Suppressor macrophage treated with lipopolysaccharide for 4 hours (primary cell): Measurements from ENCODE around the gene ZNF574.
A peak's percentile ranks its signal among the peaks of the same experiment; 100 is the strongest.

Source experiments
- DNase-seq: peaks from one replicate; pipeline ENCODE4 v3.0.0-alpha.2; 2020

ZNF574 gene

DNA sequence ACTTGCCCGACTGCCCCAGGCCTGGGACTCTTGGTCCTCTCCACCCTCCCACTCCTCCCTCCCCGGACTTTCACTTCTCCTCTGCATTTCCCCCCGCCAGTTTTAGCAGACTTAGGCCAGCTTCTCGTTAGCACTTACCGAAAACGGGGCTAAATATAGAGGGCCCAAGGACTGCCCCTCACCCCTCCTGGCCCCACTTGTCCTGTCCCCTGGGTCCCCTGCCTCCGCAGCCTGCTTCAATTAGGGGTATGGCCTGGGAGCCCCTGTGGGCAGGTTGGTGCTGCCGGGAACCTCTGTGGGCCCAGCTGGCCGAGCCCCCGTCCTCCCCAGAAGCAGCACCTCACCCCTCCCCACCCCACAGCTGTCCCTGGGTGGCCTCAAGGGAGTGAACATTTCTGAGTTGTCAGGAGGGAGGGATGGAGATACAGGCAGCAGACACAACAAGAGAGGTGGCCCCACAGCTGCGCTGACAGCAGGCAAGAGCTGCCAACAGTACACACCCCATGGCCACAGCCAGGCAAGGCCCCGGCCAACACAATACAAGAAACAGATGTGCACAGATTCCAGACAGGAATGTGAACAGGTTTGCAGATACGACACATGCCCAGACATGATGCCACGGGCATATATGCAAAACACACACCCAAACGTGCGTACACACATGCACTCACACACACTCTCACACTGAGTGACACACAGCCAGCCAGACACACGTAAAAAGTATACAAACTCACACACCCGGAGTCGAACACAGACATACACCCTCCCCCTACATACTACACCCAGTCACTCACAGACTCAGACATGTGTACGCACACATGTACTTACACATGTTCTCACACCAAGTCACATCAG is 53.7 kb downstream of the ZNF574 start:
- DNase-seq = peak; percentile 86

DNA sequence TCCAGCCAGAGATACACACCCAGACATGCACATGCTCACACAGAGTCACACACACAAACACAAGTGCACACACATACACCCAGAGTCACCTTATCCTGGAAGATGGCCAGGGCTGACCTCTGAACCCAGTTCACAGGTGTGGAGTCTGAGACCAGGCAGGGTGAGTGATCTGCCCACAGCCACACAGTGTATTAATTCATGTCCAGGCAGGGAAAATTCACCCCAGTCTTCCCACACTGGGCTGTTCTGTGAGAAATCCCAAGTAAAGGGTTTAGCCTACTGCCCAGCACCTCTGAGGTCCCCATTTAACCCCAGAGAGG is 54.2 kb downstream of the ZNF574 start:
- no peak for DNase-seq
